Fibroblast of lung (primary cell): Measurements from ENCODE around the gene PEX14. TPM values are rescaled to one million over a fixed set of nuclear protein-coding genes. Genes with fewer than 3 reads are reported as not detected.

ENCODE experiments used
- DNase-seq, 2 donors: peaks; one replicate each; pipeline versions ENCODE4 v3.0.0 to v3.0.0-alpha.2; 2010; ENCODE audit warnings: low read depth in 2 of 2
- H2AFZ ChIP-seq: 2 replicates; pipeline ENCODE4 v1.5.1; 2012; ENCODE audit warnings: low read length, control low read depth, inconsistent platforms
- H3K27ac ChIP-seq: 2 replicates; pipeline ENCODE4 v1.5.1; 2011; ENCODE audit warnings: low read length, control low read depth; ENCODE audit not compliant: insufficient read depth
- H3K27me3 ChIP-seq: 2 replicates; pipeline ENCODE4 v1.5.1; 2011; ENCODE audit warnings: mild to moderate bottlenecking, low read length; ENCODE audit not compliant: control insufficient read depth, insufficient read depth
- H3K36me3 ChIP-seq: 2 replicates; pipeline ENCODE4 v1.5.1; 2011; ENCODE audit warnings: low read length; ENCODE audit not compliant: control insufficient read depth, insufficient read depth
- H3K4me1 ChIP-seq: 2 replicates; pipeline ENCODE4 v1.5.1; 2011; ENCODE audit warnings: low read length; ENCODE audit not compliant: control insufficient read depth, insufficient read depth; ENCODE audit errors: extremely low read depth
- H3K4me2 ChIP-seq: 2 replicates; pipeline ENCODE4 v1.5.1; 2011; ENCODE audit warnings: low read length, control low read depth; ENCODE audit not compliant: insufficient read depth; ENCODE audit errors: extremely low read depth
- H3K4me3 ChIP-seq, 4 experiments: fragments of 200-600 bp in 1 of 4; sonication (generic) in 1 of 4; replicated peaks in 1 of 4; 2 replicates each; pipeline ENCODE4 v1.5.1; 2011 to 2016; ENCODE audit warnings: low read length in 4 of 4, low read depth in 3 of 4, mild to moderate bottlenecking in 3 of 4, control low read depth in 2 of 4, inconsistent platforms in 1 of 4, mixed read lengths in 1 of 4; ENCODE audit not compliant: insufficient read depth in 1 of 4; ENCODE audit errors: control extremely low read depth in 1 of 4
- H3K79me2 ChIP-seq: 2 replicates; pipeline ENCODE4 v1.5.1; 2012; ENCODE audit warnings: mild to moderate bottlenecking, low read length, inconsistent platforms; ENCODE audit not compliant: control insufficient read depth, insufficient read depth
- H3K9ac ChIP-seq: 2 replicates; pipeline ENCODE4 v1.5.1; 2011; ENCODE audit warnings: mild to moderate bottlenecking, low read length, control low read depth; ENCODE audit not compliant: insufficient read depth
- H3K9me3 ChIP-seq: 2 replicates; pipeline ENCODE4 v1.5.1; 2012; ENCODE audit warnings: low read depth, low read length; ENCODE audit not compliant: control insufficient read depth, insufficient read depth
- H4K20me1 ChIP-seq: 2 replicates; pipeline ENCODE4 v1.5.1; 2011; ENCODE audit warnings: low read length; ENCODE audit not compliant: control insufficient read depth, insufficient read depth; ENCODE audit errors: extremely low read depth
- CTCF ChIP-seq, 2 donors: IDR thresholded peaks in 1 of 2; conservative IDR thresholded peaks in 1 of 2; 1 replicate in 1 of 2; 2 replicates in 1 of 2; pipeline ENCODE4 v1.5.1; 2011 to 2012; ENCODE audit warnings: low read length in 2 of 2, control low read depth in 1 of 2, inconsistent platforms in 1 of 2, low read depth in 1 of 2, mild to moderate bottlenecking in 1 of 2
- EZH2 ChIP-seq: IDR thresholded peaks from 2 replicates; pipeline ENCODE4 v1.5.1; 2012; ENCODE audit warnings: low read length, control low read depth, mild to moderate bottlenecking; ENCODE audit errors: missing control alignments
- polyA plus RNA-seq, 2 donors: library from polyadenylated mRNA; depleted of rRNA in 1 of 2; stranded (reverse) in 1 of 2; unstranded in 1 of 2; fragments of >200 nt; gene quantifications; 2 replicates each; pipeline ENCODE4 v1.2.1, GENCODE V29; 2011 to 2012; ENCODE audit warnings: missing spikeins in 1 of 2
- total RNA-seq: library from RNA; depleted of rRNA; stranded (reverse); fragments of >200 nt; gene quantifications from 2 replicates; pipeline ENCODE4 v1.2.1, GENCODE V29; 2014

The PEX14 gene
- total and polyA plus RNA-seq, 2 donors (not counting 1 experiment from before 2014, with no cell fraction given): 10.3 to 11.4 TPM

GRCh38 chr1:10553118-10553517 is 78.4 kb downstream of the PEX14 start:
- DNase-seq: no peak
- Histone ChIP-seq H3K27me3 (no peaks in the 10 kb centered on the region), H3K36me3 (no peaks in the 10 kb centered on the region), H3K79me2 (no peaks in the 10 kb centered on the region), H2AFZ (no peak overlapping the region), H3K9me3 (no peaks in the 10 kb centered on the region), H3K4me3 (no peak overlapping the region), H4K20me1 (no peaks in the 10 kb centered on the region), H3K4me2 (no peak overlapping the region), H3K27ac (no peak overlapping the region), H3K9ac (no peak overlapping the region), H3K4me1 (no peaks in the 10 kb centered on the region)
- TF ChIP-seq CTCF (conservative IDR thresholded peaks at IDR 0.05 in 1 of 2, IDR thresholded peaks at IDR 0.05 in 1 of 2; ENCODE audit: low read depth in 1 of 2, low read length in 2 of 2): no peak
- no peak for TF ChIP-seq EZH2

- no peak overlapping the region for H3K4me2 ChIP-seq
- H3K4me3 ChIP-seq: no peak overlapping the region
- no peak overlapping the region for H3K9ac ChIP-seq
- TF ChIP-seq EZH2: no peak
- no peak for TF ChIP-seq CTCF (conservative IDR thresholded peaks at IDR 0.05 in 1 of 2, IDR thresholded peaks at IDR 0.05 in 1 of 2; ENCODE audit: low read depth in 1 of 2, low read length in 2 of 2)
- H3K4me1 ChIP-seq: no peaks in the 10 kb centered on the region
- H3K79me2 ChIP-seq: no peaks in the 10 kb centered on the region
- no peaks in the 10 kb centered on the region for H3K36me3 ChIP-seq
- DNase-seq: no peak
- no peaks in the 10 kb centered on the region for H3K27me3 ChIP-seq
- H4K20me1 ChIP-seq: no peaks in the 10 kb centered on the region
- no peaks in the 10 kb centered on the region for H3K9me3 ChIP-seq
- no peak overlapping the region for H3K27ac ChIP-seq
- H2AFZ ChIP-seq: no peak overlapping the region
Observed at GRCh38 chr1:10555635-10556429, 81.1 kb downstream of the PEX14 start.

GRCh38 chr1:10556430-10557005 is 81.8 kb downstream of the PEX14 start:
- no peak overlapping the region for H3K4me3 ChIP-seq
- H3K4me2 ChIP-seq: no peak overlapping the region
- no peaks in the 10 kb centered on the region for H3K27me3 ChIP-seq
- no peaks in the 10 kb centered on the region for H3K79me2 ChIP-seq
- no peaks in the 10 kb centered on the region for H4K20me1 ChIP-seq
- H3K36me3 ChIP-seq: no peaks in the 10 kb centered on the region
- no peak overlapping the region for H3K9ac ChIP-seq
- no peak overlapping the region for H2AFZ ChIP-seq
- no peak for DNase-seq
- TF ChIP-seq EZH2: no peak
- no peak for TF ChIP-seq CTCF (conservative IDR thresholded peaks at IDR 0.05 in 1 of 2, IDR thresholded peaks at IDR 0.05 in 1 of 2; ENCODE audit: low read depth in 1 of 2, low read length in 2 of 2)
- H3K9me3 ChIP-seq: no peaks in the 10 kb centered on the region
- H3K27ac ChIP-seq: no peak overlapping the region
- no peaks in the 10 kb centered on the region for H3K4me1 ChIP-seq
